Measurements from ENCODE around the gene WDR37.

GRCh38 chr10:1170867-1171180, 114.6 kb downstream of the WDR37 start:
- TF ChIP-seq CTCF (IDR thresholded peaks at IDR 0.05) (no peak), POLR2A (IDR thresholded peaks at IDR 0.05) (no peak)

Data from uterus (tissue), 2 donors.